Activated CD4-positive, alpha-beta T cell treated with anti-CD3 and anti-CD28 coated beads, Interleukin-2, amount 50 U/mL, for 1 hour (primary cell): ENCODE measurements around the gene CMYA5.

ENCODE experiments used
- DNase-seq: peaks from one replicate; pipeline ENCODE4 v3.0.0-alpha.2; 2020

The CMYA5 gene

GRCh38 chr5:79800979-79801827 lies 111.6 kb downstream of the CMYA5 start:
- DNase-seq: no peak

- no peak for DNase-seq
These were observed 112.8 kb downstream of the CMYA5 start for GRCh38 chr5:79802406-79802805.

DNA sequence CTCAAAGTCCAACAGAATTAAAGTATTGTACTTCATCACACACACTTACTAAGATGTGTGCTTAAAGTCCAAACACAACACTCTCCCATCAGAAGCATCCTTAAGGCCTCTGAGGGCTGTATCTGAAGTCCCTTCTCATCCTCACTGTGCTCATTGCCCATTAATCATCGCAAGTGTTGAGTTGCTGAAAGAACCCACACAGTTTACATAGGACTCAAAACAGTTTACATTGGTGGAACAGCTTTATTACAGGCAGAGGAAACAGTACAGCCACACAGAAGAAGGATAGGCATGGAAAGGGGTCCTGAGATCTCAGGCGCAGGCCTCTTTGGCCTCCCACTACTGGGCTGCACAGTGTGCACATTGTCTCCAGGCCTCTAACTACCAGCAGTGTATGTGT lies 113.4 kb downstream of the CMYA5 start:
- DNase-seq: no peak

GRCh38 chr5:79806741-79807140 lies 117.1 kb downstream of the CMYA5 start:
- no peak for DNase-seq

GRCh38 chr5:79809743-79810142 lies 120.1 kb downstream of the CMYA5 start:
- no peak for DNase-seq

- DNase-seq: no peak
These were observed 121.4 kb downstream of the CMYA5 start for GRCh38 chr5:79811081-79811480.

GRCh38 chr5:79811904-79812303 lies 122.3 kb downstream of the CMYA5 start:
- no peak for DNase-seq

DNA sequence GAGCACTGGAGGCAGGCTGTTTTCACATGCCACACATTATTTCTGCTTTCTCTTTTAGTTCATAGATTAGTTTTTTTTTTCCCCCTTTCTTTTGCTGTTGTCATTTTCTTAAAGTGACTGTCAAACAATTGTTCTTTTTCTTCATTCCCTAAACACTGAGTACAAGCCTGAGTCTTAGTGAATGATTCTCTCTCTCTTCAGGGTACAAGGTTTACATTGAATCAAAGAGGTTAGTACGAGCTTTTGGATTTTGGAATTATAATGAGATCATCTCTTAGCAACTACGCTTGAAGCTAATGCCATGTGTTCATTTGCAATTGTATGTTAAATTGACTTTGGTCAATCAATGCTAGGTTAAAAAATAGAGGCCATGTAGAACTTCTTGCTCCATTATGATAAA lies 125.1 kb downstream of the CMYA5 start:
- DNase-seq: no peak

DNA sequence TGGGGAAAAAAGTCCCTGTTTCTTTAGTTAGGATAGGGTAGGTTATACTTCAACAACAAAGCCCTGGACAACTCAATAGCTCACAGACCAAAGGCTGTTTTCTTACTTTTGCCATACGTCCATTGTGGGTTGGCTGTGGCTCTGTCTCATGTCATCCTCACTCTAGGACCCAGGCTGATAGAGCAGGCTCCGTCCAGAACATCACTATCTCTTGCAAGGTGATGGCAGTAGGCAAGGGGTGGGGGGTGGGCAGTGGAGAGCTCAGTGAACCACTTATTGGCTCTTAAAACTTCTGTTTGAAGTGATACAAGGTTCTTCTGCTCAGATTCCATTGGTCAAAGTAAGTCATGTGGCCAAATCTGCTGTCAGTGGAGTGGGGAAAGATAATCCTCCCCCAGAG lies 126.4 kb downstream of the CMYA5 start:
- DNase-seq: no peak

- no peak for DNase-seq
These were observed 131.0 kb downstream of the CMYA5 start for GRCh38 chr5:79820648-79821047.

DNA sequence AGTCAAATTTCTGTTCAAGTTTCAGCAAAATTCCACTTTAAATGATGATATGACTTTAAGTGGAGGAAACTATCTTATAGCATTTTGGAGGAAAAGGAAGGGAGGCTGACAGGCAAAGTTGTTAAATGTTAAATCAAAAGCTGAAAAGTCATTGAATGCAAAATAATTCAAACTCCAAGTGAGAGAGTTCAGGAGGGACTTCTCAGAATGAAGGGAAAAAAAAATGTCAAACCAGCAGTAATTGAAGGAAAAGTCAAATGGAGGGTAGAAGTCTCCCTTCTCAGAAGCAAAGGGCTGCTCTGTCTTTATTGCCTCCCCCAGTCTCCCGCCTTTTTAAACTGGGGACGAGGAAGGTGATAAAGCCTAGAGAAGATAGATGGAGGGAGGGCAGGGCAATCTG lies 134.8 kb downstream of the CMYA5 start:
- DNase-seq: no peak

DNA sequence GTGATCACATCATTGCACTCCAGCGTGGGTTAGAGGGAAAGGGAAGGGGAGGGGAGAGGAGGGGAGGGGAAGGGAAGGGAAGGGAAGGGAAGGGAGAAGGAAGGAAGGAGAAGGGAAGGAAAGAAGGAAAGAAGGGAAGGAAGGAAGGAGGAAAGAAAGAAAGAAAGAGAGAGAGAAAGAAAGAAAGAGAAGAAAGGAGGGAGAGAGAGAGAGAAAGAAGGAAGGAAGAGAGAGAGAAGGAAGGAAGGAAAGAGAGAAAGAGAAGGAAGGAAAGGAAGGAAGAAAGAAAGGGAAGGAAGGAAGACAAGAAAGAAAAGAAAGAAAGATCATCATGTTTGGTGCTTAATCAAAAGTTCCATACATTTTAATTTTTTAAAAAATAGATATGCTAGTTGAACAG lies 136.2 kb downstream of the CMYA5 start:
- DNase-seq: no peak

DNA sequence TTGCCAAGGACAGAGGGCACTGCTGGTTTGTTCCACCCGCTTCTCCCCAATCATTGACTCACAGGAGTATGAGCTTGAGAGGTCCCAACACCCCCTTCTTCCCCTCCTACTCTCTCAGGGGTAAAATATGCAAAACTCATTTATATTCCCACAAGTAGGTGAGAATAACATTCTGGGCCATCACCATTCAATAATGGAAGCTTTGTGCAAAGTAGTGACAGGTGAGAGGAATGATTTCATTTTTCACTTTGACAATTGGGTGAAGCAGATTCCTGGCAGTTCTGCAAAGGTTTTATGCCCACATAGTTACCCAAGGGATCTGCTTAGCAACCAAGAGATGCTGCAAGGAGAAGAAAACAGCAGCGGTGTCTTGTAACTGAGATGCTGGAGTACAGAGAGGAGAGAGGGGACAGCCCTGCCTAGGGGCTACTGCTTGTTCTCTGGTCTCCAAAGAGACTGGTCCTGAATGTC lies 137.6 kb downstream of the CMYA5 start:
- DNase-seq: no peak

DNA sequence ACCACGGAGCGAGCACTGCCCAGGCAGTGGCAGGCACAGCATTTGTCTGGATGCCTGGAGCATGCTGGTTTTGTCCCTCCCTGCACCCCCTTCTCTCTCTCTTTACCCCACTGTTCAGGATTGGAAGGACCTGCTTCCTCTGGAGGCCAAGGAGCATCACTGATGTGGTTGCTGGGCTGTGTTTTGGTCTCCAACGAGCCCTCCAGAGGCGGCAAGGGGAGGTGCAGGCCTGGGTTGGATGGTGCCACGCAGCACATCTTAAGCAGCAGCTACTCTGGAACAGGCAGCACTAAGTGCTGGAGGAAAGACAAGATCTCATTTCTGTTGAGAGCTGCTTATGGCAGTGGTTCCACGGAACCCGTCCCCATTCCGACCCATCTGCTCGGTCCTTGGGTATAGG lies 139.6 kb downstream of the CMYA5 start:
- no peak for DNase-seq

DNA sequence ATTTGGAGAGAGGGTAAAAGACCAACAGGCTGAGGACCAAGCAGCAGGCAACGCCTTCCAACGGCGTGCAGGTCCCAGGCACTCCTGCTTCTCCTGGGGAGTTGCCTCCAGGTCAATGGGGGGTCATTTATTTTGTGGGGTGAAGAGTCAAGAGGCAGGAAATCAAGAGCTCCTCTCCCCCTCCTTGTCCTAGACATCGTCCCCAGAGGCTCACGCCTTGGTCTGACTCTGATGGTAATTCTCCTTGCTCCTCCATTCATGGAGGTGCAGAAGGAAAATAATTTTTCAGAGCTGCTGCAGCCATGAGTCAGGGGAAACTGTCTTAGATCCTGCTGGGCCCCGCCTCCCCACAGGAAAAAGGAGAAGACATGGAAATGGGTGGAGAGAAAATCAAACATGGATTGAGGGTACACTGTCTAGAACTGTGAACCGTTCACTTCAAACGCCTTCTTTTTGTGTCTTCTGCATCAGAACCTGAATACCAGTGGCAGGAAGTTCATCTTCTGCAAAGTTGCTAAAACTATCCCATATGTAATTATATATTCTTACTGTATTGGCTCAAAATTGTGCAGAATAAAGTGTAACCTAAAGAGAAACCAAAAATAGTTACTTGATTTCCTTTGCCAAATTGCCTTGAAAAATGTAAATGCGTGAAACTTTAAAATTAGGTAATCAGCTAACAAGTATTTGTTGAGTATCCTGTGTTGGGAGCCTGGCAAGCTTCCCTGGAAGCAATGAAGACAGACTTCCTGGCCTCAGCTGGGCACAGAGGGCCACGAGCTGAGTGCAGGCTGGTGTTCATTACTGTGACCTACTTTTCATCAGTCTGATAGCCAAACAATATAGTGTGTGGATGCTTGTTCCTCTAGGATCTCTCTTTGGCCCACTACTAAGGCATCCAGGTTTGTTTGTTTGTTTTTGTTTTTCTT lies 142.0 kb downstream of the CMYA5 start:
- DNase-seq: no peak

GRCh38 chr5:79832911-79833310 lies 143.3 kb downstream of the CMYA5 start:
- DNase-seq: no peak

DNA sequence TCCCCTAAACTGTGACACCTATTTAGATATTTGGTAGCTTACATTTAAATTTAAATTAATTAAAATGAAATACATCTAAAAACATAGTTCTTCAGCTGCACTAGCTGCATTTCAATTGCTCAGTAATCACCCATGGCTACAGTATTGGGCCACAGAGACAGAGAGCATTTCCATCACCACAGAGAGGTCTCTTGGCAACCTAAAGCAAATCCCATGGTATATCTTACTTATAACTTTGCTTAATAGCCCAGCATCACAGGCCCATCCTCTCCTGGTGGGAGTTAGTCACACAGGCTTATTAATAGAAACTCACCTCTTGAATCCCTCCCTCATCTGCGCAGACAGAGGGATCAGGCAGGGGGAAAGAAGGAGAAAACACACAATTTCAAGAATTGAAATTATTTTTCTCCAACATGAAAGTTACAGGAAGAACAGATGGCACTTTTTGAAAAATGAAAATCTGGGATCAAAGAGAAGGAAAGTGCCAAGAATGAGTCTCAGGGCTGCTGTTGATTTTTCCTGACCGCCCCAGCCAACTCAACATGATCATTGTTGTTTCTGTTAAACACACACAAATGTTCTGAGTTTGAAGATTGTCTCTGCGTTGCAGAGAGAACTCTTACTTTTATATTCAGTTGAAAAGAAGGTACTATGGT lies 144.6 kb downstream of the CMYA5 start:
- no peak for DNase-seq

GRCh38 chr5:79834754-79835714 lies 145.4 kb downstream of the CMYA5 start:
- no peak for DNase-seq

GRCh38 chr5:79837761-79838551 lies 148.3 kb downstream of the CMYA5 start:
- DNase-seq: no peak

- no peak for DNase-seq
These were observed 150.7 kb downstream of the CMYA5 start for GRCh38 chr5:79840084-79840990.
